H1 (cell line): ENCODE results near the gene G6PC3. TPM values are rescaled to one million over a fixed set of nuclear protein-coding genes. Genes with fewer than 3 reads are reported as not detected.

Experiments
- CBX5 ChIP-seq: fragments of 300-800, 300-1000 bp; sonication (generic); IDR thresholded peaks from 2 replicates; pipeline ENCODE4 v1.7.1; 2016; ENCODE audit warnings: antibody characterized with exemption, low read length, low read depth
- CHD7 ChIP-seq: fragments of 300-600 bp; sonication (generic); IDR thresholded peaks from 2 replicates; pipeline ENCODE4 v1.7.1; 2012; ENCODE audit warnings: low read length, moderate library complexity, mild to moderate bottlenecking, inconsistent platforms; ENCODE audit not compliant: insufficient replicate concordance
- CTCF ChIP-seq, 3 experiments: IDR thresholded peaks; 1 replicate in 2 of 3; 2 replicates in 1 of 3; pipeline versions ENCODE4 v1.5.1 to v1.6.1; 2011; ENCODE audit warnings: low read length in 3 of 3, mild to moderate bottlenecking in 3 of 3, inconsistent platforms in 2 of 3, low read depth in 1 of 3, moderate library complexity in 1 of 3; ENCODE audit not compliant: insufficient read depth in 1 of 3; ENCODE audit errors: control extremely low read depth in 1 of 3
- E2F6 ChIP-seq: IDR thresholded peaks from 2 replicates; pipeline ENCODE4 v1.6.1; 2012; ENCODE audit warnings: inconsistent platforms
- JUND ChIP-seq: IDR thresholded peaks from 2 replicates; pipeline ENCODE4 v1.6.1; 2011; ENCODE audit warnings: mild to moderate bottlenecking, improper control_type of control experiment, low read length
- SUZ12 ChIP-seq: fragments of 200-600 bp; sonication (generic); IDR thresholded peaks from 2 replicates; pipeline ENCODE4 v1.6.1; 2012; ENCODE audit warnings: mild to moderate bottlenecking, inconsistent platforms, low read length, moderate library complexity, mixed read lengths
- USF2 ChIP-seq: IDR thresholded peaks from 2 replicates; pipeline ENCODE4 v1.6.1; 2011; ENCODE audit warnings: low read length, improper control_type of control experiment
- polyA plus RNA-seq, 7 experiments: library from polyadenylated mRNA; depleted of rRNA in 3 of 7; stranded (reverse) in 5 of 7; unstranded in 2 of 7; fragments of >200 nt in 5 of 7; fragments of 200-250 nt in 2 of 7; gene quantifications; 1 replicate in 5 of 7; 2 replicates in 1 of 7; 4 replicates in 1 of 7; pipeline versions ENCODE4 v1.2.1 to v1.2.3, GENCODE V29; 2011 to 2013; ENCODE audit warnings: missing spikeins in 2 of 7, mixed read lengths in 2 of 7
- total RNA-seq: library from RNA; stranded (reverse); fragmentation: NEBNext Ultra II Directional; extraction: Animal tissue kit (Norgen Biotek cat#: 25700); gene quantifications from 2 replicates; pipeline ENCODE4 v1.2.1, GENCODE V29; 2021

Gene G6PC3
- total and polyA plus RNA-seq, 2 of the 8 experiments (the other 6 are each of a cell fraction or from before 2014, with no cell fraction given), result 104 to 343 TPM

- TF ChIP-seq CHD7, result no peak
- TF ChIP-seq USF2, result no peak
- no peak for TF ChIP-seq CTCF (IDR thresholded peaks at IDR 0.05; ENCODE audit: control extremely low read depth in 1 of 3, insufficient read depth in 1 of 3, low read depth in 1 of 3, low read length in 3 of 3)
- no peak for TF ChIP-seq SUZ12
- TF ChIP-seq CBX5, result no peak
- no peak for TF ChIP-seq E2F6
- no peak for TF ChIP-seq JUND
Measured at GRCh38 chr17:44117351-44117750, 46.8 kb downstream of the G6PC3 start (continued).
